ENCODE measurements around the gene TSPAN9.

The TSPAN9 gene

DNA sequence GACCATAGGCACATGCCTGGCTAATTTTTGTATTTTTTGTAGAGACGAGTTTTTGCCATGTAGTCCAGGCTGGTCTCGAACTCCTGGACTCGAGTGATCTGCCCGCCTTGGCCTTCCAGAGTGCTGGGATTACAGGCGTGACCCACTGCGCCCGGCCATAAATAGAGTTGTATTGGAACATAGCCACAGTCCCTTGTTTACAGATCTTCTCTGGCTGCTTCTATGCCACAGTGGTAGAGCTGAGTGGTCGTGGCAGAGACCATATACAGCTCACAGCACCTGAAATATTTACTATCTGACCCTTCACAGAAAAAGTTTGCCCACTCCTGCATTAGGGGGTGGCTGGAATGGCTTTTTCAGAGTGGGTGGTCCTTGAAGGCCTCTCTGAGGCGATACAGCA is 28.0 kb upstream of the TSPAN9 start:
- Histone ChIP-seq H3K36me3 (ENCODE audit: control insufficient read depth, low read length) (no peaks in the 10 kb centered on the region), H3K4me3 (ENCODE audit: low read length) (no peak overlapping the region), H3K27ac (ENCODE audit: low read depth, low read length) (no peak overlapping the region)

DNA sequence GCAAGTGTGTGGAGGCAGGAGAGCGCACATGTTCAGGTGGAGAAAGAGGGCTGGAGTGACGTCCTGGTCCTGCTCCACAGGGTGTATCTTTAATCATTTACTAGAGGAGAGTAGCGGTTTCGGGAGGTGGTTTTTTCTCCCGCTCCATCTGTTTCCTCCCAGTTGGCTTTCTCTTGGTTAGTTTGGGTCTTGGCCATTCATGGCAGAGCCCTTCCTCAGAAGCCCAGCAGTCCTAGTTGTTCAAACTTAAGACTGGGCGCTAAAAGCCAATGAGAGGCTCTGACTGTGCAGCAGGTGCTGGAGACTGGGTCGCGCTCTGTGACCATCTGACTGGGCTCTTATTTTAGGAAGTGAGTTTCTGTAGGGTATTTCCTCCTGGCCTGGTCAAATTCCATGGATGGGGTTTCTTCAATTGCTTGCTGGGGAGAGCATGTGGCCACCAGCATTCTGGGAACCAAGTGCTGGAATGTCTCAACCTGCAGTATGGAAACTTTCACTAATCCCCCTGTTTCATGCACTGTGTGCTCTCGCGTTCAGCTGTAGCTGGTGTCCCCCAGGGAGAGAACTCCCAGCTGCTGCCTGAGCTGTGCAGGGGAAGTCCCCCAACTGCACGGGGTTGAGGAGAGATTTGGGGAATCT is 27.4 kb upstream of the TSPAN9 start:
- Histone ChIP-seq H3K79me2 (ENCODE audit: control insufficient read depth, low read length) (no peaks in the 10 kb centered on the region), H3K36me3 (ENCODE audit: control insufficient read depth, low read length) (no peaks in the 10 kb centered on the region), H4K20me1 (ENCODE audit: control insufficient read depth, insufficient read depth, low read depth, low read length) (0 out of 2 replicates have a peak, but pooled peaks cover 2% of the 10 kb centered on the region), H3F3A (ENCODE audit: control insufficient read depth, insufficient read depth) (0 out of 2 replicates have a peak, but pooled peaks cover 3% of the 10 kb centered on the region), H3K4me3 (ENCODE audit: low read length) (no peak overlapping the region), H3K9me2 (replicated peaks; ENCODE audit: control insufficient read depth, low read length) (no peaks in the 10 kb centered on the region), H3K27me3 (ENCODE audit: control insufficient read depth, low read length) (peaks cover 21% of the 10 kb centered on the region), H3K9me3 (ENCODE audit: control insufficient read depth, insufficient read depth, low read length) (no peaks in the 10 kb centered on the region), H3K4me1 (ENCODE audit: control insufficient read depth, low read length) (peaks cover 10% of the 10 kb centered on the region), H3K4me2 (ENCODE audit: low read length) (no peak overlapping the region), H3K27ac (ENCODE audit: low read depth, low read length) (no peak overlapping the region)
- TF ChIP-seq EZH2phosphoT487 (IDR thresholded peaks at IDR 0.05; ENCODE audit: borderline replicate concordance, low read length): no peak

More for the DNA sequence above, 28.0 kb upstream of the TSPAN9 start:
- H3F3A ChIP-seq (ENCODE audit: control insufficient read depth, insufficient read depth): 0 out of 2 replicates have a peak, but pooled peaks cover 3% of the 10 kb centered on the region
- no peaks in the 10 kb centered on the region for H3K9me3 ChIP-seq (ENCODE audit: control insufficient read depth, insufficient read depth, low read length)
- 0 out of 2 replicates have a peak, but pooled peaks cover 2% of the 10 kb centered on the region for H4K20me1 ChIP-seq (ENCODE audit: control insufficient read depth, insufficient read depth, low read depth, low read length)
- H3K79me2 ChIP-seq (ENCODE audit: control insufficient read depth, low read length): no peaks in the 10 kb centered on the region
- no peaks in the 10 kb centered on the region for H3K9me2 ChIP-seq (replicated peaks; ENCODE audit: control insufficient read depth, low read length)
- TF ChIP-seq, protein P1, sequence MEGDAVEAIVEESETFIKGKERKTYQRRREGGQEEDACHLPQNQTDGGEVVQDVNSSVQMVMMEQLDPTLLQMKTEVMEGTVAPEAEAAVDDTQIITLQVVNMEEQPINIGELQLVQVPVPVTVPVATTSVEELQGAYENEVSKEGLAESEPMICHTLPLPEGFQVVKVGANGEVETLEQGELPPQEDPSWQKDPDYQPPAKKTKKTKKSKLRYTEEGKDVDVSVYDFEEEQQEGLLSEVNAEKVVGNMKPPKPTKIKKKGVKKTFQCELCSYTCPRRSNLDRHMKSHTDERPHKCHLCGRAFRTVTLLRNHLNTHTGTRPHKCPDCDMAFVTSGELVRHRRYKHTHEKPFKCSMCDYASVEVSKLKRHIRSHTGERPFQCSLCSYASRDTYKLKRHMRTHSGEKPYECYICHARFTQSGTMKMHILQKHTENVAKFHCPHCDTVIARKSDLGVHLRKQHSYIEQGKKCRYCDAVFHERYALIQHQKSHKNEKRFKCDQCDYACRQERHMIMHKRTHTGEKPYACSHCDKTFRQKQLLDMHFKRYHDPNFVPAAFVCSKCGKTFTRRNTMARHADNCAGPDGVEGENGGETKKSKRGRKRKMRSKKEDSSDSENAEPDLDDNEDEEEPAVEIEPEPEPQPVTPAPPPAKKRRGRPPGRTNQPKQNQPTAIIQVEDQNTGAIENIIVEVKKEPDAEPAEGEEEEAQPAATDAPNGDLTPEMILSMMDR (IDR thresholded peaks at IDR 0.05; ENCODE audit: low read depth, low read length, poor library complexity, severe bottlenecking): no peak
- TF ChIP-seq EZH2phosphoT487 (IDR thresholded peaks at IDR 0.05; ENCODE audit: borderline replicate concordance, low read length): no peak
- peaks cover 10% of the 10 kb centered on the region for H3K4me1 ChIP-seq (ENCODE audit: control insufficient read depth, low read length)
- H3K27me3 ChIP-seq (ENCODE audit: control insufficient read depth, low read length): peaks cover 21% of the 10 kb centered on the region
- no peak overlapping the region for H3K4me2 ChIP-seq (ENCODE audit: low read length)

DNA sequence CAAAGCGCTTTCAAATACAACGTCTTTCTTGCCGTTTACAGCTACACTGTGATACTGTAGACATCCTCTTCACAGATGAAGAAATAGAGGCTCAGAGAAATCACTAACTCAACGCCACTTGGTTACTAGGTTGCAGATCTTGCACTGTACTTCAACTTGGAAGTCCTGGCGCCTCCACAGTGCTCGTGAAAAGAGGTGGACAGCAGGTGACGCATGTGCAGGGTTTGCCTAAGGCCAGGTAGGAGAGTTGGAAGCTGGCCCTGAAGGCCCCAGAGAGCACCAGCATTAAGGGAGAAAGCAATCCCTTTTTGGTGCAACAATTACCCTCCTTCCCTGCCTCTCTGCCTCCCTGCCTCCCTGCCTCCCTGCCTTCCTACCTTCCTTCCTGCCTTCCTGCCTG is 22.8 kb upstream of the TSPAN9 start:
- Histone ChIP-seq H4K20me1 (ENCODE audit: control insufficient read depth, insufficient read depth, low read depth, low read length) (0 out of 2 replicates have a peak, but pooled peaks cover 1% of the 10 kb centered on the region), H3K79me2 (ENCODE audit: control insufficient read depth, low read length) (no peaks in the 10 kb centered on the region), H3K4me2 (ENCODE audit: low read length) (no peak overlapping the region), H3K36me3 (ENCODE audit: control insufficient read depth, low read length) (no peaks in the 10 kb centered on the region), H3K4me3 (ENCODE audit: low read length) (no peak overlapping the region), H3K4me1 (ENCODE audit: control insufficient read depth, low read length) (peaks cover 9% of the 10 kb centered on the region), H3F3A (ENCODE audit: control insufficient read depth, insufficient read depth) (0 out of 2 replicates have a peak, but pooled peaks cover 3% of the 10 kb centered on the region), H3K27ac (ENCODE audit: low read depth, low read length) (no peak overlapping the region), H3K9me2 (replicated peaks; ENCODE audit: control insufficient read depth, low read length) (no peaks in the 10 kb centered on the region), H3K9me3 (ENCODE audit: control insufficient read depth, insufficient read depth, low read length) (no peaks in the 10 kb centered on the region), H3K27me3 (ENCODE audit: control insufficient read depth, low read length) (peaks cover 9% of the 10 kb centered on the region)
- TF ChIP-seq, protein P1 (IDR thresholded peaks at IDR 0.05; ENCODE audit: low read depth, low read length, poor library complexity, severe bottlenecking): no peak
- TF ChIP-seq EZH2phosphoT487 (IDR thresholded peaks at IDR 0.05; ENCODE audit: borderline replicate concordance, low read length): no peak

DNA sequence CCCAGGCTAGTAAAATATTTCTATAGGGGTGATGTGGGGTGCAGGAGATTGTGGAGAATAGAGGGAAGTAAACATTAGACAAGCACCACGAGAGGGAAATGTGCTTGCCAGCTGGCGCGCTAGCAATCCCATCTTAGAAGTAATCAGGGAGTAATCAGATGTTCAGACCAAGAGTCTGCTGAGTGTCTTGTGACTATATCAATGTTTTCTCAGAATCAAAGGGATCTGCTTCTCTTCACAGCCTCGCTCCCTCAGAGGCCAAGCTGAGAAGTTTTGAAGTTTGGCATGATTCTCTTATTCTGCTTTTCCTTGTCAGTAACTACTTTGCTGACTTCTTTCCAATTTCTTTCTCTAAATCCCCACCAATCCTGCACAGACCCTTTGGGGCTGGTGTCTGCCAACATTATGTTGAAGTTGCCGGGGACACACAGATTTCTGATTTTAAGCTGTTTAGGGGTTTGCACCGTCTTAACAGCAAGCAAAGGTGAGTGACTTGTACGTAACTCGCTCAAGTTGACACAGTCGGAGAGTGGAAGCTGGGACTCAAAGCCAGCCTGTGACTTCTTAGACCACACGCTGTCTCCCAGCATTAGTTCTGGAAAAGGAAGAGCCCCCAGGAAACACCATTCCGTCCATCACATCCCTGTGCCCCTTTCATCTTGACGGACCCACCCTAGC is 22.0 kb upstream of the TSPAN9 start:
- Histone ChIP-seq H3K4me3 (ENCODE audit: low read length) (no peak overlapping the region), H3K27ac (ENCODE audit: low read depth, low read length) (no peak overlapping the region), H3K9me2 (replicated peaks; ENCODE audit: control insufficient read depth, low read length) (no peaks in the 10 kb centered on the region), H3K27me3 (ENCODE audit: control insufficient read depth, low read length) (peaks cover 1% of the 10 kb centered on the region), H3K4me2 (ENCODE audit: low read length) (no peak overlapping the region), H4K20me1 (ENCODE audit: control insufficient read depth, insufficient read depth, low read depth, low read length) (no peaks in the 10 kb centered on the region), H3K9me3 (ENCODE audit: control insufficient read depth, insufficient read depth, low read length) (no peaks in the 10 kb centered on the region), H3K79me2 (ENCODE audit: control insufficient read depth, low read length) (no peaks in the 10 kb centered on the region), H3K36me3 (ENCODE audit: control insufficient read depth, low read length) (no peaks in the 10 kb centered on the region), H3K4me1 (ENCODE audit: control insufficient read depth, low read length) (peaks cover 1% of the 10 kb centered on the region), H3F3A (ENCODE audit: control insufficient read depth, insufficient read depth) (no peaks in the 10 kb centered on the region)
- TF ChIP-seq EZH2phosphoT487 (IDR thresholded peaks at IDR 0.05; ENCODE audit: borderline replicate concordance, low read length): no peak
- TF ChIP-seq, protein P1 (IDR thresholded peaks at IDR 0.05; ENCODE audit: low read depth, low read length, poor library complexity, severe bottlenecking): no peak

Data from DOHH2 (cell line).